Embryonic facial prominence (tissue), 1 donor: ENCODE data around the gene TMEM235.
"Not testable (repeated sequence)": the region's sequence is repeated elsewhere in the genome, so short reads cannot be mapped to it uniquely, and the experiment has no call there.

Experiments used
- DNase-seq: peaks from one replicate; pipeline ENCODE4 v3.0.0-alpha.2; 2016; ENCODE audit errors: extremely low spot score

Gene TMEM235

DNA sequence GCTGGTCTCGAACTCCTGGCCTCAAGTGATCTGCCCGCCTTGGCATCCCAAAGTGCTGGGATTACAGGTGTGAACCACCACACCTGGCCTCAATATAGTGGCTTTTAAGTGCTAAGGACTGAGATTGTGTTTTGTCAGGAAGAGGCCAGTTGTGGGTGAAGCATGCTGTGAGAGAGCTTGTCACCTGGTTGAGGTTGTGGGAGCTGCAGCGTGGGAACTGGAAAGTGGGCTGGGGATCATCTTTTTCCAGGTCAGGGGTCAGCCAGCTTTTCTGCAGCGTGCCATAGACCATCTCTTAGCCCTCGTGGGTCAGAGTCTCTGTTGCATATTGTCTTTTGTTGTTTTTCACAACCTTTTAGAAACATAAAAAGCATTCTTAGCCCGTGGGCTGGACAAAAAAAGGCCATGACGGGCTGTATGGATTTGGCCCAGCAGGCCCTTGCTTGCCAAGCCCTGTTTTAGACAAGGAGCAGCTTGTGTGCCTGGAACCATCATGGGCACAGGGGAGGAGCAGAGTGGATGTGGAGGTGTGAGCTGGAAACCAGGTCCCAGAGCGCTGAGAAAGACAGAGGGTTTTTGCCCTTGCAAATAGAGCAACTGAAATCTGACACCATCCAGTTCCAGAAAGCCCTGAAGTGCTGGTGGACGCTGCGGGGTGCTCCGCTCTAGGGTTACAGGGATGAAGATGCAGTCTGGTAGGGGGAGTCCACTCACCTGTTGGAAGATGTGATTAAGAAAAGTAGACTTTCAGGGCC, 11.9 kb upstream of the TMEM235 start:
- DNase-seq: no peak

DNA sequence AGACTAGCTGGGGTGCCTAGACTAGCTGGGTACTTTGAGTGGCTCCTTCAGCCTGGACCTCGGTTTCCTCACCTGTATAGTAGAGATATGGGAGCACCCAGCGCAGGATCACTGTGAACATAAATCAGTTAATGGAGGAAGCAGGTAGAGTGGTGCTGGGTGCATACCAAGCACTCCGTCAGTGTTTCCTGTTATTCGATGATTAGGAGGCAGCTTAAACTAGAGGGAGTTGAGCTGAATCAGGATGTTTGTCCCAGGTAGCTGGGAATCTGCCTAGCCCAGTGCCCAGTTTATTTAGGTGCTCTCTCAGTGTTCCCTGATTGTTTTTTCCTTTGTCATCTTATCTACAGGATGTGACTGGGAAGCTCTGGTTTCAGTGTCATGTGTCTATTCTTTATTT, 8.4 kb upstream of the TMEM235 start:
- DNase-seq: no peak

DNA sequence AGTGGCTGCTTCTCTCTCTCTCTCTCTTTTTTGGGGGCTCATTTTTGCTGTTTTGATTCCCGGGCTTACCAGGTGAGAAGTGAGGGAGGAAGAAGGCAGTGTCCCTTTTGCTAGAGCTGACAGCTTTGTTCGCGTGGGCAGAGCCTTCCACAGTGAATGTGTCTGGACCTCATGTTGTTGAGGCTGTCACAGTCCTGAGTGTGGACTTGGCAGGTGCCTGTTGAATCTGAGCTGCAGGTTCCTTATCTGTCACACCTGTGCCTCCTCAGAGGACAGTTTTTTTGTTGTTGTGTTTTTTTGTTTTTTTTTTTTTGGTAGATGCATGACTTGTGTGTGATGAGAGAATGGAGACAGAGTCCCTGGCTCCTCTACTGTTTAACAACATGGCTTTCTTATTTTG, 7.7 kb upstream of the TMEM235 start:
- no peak for DNase-seq

DNA sequence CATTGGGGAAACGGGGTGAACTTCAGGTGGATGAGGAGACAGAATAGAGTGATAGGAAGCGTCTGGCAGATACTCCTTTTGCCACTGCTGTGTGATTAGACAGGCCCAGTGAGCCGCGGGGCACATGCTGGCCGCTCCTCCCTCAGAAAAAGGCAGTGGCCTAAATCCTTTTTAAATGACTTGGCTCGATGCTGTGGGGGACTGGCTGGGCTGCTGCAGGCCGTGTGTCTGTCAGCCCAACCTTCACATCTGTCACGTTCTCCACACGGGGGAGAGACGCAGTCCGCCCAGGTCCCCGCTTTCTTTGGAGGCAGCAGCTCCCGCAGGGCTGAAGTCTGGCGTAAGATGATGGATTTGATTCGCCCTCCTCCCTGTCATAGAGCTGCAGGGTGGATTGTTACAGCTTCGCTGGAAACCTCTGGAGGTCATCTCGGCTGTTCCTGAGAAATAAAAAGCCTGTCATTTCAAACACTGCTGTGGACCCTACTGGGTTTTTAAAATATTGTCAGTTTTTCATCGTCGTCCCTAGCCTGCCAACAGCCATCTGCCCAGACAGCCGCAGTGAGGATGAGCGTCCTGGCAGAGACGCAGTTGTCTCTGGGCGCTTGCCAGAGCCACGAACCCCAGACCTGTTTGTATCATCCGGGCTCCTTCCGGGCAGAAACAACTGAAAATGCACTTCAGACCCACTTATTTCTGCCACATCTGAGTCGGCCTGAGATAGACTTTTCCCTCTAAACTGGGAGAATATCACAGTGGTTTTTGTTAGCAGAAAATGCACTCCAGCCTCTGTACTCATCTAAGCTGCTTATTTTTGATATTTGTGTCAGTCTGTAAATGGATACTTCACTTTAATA, 7.0 kb upstream of the TMEM235 start:
- no peak for DNase-seq

DNA sequence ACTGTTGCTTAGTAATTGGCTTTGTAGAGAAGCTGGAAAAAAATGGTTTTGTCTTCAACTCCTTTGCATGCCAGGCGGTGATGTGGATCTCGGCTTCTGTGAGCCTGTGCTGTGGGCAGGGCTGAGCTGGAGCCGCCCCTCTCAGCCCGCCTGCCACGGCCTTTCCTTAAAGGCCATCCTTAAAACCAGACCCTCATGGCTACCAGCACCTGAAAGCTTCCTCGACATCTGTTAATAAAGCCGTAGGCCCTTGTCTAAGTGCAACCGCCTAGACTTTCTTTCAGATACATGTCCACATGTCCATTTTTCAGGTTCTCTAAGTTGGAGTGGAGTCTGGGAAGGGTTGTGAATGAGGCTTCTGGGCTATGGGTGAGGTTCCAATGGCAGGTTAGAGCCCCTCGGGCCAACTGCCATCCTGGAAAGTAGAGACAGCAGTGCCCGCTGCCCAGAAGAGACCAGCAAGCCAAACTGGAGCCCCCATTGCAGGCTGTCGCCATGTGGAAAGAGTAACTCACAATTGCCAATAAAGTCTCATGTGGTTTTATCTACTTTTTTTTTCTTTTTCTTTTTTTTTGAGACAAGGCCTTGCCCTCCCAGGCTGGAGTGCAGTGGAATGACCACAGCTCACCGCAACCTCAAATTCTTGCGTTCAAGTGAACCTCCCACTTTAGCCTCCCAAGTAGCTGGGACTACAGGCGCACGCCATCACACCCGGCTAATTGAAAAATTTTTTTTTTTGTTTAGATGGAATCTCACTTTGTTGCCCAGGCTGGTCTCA, 6.2 kb upstream of the TMEM235 start:
- DNase-seq: no peak

DNA sequence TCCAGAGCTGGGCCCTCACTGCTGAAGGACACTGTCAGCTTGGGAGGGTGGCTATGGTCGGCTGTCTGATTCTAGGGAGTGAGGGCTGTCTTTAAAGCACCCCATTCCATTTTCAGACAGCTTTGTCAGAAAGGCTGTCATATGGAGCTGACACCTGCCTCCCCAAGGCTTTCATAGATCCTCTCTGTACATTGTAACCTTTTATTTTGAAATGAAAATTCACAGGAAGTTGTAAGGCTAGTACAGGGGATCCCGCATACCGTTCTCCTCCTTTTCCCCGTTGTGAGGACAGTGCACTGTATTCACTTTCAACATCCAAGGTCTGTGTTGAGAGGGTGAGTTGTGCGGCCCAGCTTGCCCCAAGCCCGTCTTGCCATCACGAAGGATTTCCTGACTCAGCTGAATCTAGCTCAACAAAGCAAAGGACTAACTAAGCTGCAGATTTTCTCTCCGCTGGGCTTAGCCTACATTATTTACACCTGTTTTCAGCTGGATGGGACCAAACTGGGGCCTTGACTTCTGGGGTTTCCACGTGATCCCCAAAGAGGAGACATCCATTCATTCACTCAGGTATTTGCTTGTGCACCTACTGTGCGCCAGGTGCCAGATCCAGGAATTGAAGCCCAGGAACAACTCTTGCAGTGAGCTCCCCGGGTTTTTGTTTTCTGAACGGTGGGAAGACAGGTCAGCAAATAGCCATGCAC, 5.2 kb upstream of the TMEM235 start:
- no peak for DNase-seq

DNA sequence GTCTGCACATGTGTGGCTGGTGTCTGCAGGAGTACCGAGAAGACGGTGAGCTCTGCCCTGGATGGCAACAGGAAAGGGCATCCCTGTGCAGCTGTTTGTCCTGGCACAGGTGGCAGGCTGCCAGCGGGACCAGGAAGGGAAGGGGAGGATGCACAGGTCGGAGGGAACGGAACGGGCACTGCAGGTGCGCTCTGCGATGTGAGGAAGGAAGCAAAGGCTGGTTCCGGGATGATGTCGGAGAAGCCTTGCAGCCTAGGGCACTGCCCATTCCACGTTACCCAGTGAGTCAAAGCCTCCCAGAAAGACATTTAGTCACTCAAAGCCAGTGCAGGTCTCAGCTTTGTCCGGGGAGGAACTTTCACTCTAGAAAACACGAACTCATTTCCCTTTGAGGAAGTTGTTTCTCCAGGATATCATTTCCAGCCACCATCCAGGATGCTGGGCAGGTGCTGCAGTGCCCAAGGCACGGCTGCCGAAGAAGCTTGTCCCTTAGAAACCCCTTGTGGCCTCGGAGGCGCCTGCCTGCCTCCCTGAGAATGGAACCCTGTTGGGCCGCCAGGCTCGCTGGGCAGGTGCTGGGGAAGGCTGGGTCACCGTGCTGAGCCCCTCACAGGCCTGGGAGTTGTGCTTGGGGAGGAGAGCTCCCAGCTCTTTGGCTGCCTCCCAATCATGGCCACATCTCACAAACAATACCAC, 4.5 kb upstream of the TMEM235 start:
- no peak for DNase-seq

DNA sequence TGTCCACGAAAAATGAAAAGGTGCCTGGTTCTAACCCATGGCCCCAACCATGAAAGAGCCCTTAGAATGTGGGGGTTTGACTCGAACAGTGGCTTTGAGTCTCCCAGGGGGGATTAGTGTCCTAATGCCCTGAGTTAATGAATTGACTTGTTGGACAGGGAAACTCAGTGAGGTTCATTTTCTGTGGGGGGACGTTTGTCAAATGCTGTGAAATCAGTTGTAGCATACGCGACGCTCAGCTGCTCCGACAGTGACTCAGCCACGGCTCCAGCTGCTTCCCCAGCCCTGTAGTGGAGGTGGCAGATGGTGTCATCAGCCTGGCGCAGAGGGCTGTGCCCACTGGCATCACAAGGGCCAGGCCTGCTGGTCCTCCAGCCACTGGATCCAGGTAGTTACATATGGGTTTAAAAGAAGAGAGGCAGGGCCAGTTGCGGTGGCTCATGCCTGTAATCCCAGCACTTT, 3.9 kb upstream of the TMEM235 start:
- no peak for DNase-seq

DNA sequence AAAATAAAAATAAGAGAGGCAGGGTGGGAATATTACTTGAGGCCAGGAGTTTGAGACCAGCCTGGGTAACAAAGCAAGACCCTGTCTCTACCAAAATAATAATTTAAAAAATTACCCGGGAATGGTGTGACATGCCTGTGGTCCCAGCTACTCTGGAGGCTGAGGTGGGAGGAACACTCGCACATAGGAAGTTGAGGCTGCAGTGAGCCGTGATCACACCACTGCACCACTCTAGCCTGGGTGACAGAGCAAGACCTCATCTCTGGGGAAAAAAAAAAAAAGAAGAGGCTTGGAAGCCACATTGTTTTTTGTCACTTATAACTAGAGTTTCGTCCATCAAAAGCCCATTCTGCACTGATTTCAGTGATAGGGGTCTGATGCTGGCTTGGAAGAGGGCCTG, 3.3 kb upstream of the TMEM235 start:
- no peak for DNase-seq

DNA sequence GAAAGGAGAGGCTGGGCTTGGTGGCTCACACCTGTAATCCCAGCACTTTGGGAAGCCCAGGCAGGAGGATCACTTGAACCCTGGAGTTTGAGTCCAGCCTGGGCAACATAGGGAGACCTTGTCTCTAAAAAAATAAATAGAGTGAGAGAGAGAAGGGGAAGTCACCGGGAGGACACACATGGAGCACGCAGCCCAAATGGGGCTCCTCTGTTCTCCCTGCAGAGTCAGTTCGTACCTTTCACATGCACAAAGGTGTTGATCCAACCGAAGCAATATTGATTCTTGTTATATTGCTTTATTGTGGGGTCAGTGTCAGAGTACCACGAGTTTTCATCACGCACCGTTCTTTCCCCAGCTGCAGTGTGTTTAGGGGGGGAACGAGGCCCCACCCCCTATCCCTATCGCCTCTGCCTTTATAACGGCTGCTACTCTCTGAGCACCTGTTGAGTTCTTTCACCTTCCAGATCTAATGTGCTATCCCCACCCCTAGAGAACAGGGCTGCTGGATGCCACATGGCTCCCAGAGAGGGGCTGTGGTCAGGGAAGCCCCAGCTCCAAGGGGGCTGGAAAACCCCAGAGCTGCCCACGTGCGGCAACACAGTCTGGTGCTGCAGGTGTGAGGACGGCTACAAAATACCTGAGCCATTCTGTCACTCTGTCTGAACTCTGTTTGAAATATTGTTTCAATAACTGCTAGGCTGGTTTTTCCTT, 1.0 kb upstream of the TMEM235 start:
- no peak for DNase-seq

DNA sequence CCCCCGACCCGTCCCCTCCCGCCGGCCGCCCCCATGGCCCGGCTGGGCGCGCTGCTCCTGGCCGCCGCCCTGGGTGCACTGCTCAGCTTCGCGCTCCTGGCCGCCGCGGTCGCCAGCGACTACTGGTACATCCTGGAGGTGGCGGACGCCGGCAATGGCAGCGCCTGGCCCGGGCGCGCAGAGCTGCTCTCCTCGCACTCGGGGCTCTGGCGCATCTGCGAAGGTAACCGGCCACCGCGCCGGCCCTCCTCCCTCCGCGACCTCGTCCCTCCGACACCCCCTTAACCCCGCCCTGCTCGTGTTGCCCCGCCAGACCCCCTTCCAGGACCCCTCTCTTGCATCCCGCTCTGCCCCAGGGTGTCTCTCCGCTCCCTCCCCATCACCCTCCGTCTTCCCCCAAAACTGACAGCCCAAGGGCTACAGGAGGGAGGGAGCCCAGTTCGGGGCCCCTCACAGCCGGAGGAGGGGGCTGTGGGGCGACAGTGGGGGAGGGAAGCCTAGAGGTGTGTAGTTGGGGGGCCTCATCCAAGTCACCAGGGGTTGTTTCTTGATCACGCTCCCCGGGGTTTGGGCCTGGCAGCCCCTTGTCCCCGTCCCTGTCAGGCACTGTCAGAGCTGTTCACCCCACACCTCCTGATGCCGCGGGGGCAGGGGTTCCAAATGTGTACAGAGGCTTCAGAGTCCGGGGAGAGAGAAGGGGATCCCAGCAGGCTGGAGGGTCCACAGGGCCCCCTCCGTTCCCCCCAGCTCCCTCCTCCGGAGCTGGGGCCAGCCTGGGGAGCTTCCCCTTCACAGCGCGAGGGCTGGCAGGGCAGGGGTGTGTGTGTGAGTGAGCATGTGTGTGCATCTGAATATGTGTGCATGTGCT, 794 bp downstream of the TMEM235 start:
- DNase-seq: no peak

DNA sequence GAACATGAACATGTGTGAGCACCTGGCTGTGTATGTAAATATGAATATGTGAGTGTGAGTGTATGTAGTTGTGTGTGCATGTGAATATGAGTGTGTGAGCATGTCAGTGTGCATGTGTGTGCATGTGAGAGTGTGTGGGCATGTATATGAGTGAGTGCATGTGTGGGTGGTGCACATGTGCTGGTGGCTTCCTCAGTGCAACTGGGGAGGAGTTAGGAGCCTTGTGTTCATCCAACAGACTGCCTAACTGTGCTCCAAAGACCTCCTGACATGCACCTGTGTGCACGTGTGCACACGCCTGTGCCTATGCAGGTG, 1.4 kb downstream of the TMEM235 start:
- DNase-seq: no peak

DNA sequence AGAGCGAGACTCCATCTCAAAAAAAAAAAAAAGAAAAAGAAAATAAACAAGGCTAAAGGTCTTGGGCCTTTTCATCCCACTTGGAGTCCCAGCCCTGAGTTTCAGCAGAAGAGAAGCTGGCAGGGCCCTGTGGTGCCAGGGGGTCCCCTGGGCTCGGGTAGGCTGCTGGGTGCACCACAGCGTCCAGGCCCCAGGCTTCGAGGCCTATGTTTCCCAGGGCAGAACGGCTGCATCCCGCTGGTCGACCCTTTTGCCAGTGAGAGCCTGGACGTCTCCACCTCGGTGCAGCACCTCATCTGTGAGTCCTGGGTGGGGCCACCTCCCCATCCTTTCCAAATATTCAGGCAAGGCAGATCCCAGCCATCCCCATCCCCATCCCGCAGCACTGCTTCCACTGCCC, 2.2 kb downstream of the TMEM235 start:
- DNase-seq: no peak

DNA sequence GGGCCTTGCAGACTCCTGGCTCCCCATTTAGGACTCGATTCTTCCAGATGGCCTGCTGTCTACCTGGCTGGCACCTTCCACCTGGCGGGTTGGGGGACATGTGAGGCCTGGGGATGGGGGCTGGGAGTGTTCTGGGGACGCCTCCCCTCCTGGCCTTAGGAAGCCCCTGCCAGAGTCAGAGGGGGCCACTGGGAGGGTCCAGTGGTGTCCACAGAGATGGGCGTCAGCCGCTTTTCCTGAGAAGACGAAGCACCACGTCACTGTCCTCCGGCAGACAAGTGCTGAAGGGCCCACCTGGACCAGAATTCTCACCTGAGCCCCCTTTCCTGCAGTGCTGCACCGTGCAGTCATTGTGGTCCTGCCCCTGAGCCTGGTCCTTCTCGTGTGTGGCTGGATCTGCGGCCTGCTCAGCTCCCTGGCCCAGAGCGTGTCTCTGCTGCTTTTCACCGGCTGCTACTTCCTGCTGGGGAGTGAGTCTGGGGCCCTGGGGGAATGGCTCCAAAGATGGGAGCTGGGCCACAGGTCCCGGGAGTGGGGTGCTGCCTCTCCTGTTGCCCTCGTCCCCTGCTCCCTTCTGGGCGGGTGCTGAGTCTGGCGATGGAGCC, 2.9 kb downstream of the TMEM235 start:
- DNase-seq: no peak

DNA sequence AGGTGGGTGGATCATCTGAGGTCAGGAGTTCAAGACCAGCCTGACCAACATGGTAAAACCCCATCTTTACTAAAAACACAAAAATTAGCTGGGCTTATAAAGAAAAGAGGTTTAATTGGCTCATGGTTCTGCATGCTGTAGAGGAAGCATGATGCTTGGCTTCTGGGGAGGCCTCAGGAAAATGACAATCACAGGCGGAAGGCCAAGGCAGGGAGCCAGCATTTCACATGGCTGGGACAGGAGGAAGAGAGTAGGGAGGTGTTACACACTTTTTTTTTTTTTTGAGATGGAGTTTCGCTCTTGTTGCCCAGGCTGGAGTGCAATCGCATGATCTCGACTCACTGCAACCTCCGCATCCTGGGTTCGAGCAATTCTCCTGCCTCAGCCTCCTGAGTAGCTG, 3.6 kb downstream of the TMEM235 start:
- DNase-seq: not testable (repeated sequence)

DNA sequence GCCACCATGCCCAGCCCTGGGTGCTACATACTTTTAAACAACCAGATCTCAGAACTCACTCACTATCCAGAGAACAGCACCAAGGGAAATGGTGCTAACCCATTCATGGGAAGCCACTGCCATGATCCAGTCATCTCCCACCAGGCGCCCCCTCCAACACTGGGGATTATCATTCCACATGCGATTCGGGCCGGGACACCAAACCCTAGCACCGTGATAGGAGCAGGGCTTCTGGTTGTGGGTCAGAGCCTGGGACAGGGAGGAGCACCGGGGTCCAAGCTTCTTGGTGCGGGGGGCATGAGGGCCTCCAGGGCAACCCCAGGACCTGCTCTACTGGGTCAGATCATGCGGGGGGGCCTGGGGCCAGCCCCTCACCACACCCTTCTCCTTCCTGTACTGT, 4.5 kb downstream of the TMEM235 start:
- no peak for DNase-seq

DNA sequence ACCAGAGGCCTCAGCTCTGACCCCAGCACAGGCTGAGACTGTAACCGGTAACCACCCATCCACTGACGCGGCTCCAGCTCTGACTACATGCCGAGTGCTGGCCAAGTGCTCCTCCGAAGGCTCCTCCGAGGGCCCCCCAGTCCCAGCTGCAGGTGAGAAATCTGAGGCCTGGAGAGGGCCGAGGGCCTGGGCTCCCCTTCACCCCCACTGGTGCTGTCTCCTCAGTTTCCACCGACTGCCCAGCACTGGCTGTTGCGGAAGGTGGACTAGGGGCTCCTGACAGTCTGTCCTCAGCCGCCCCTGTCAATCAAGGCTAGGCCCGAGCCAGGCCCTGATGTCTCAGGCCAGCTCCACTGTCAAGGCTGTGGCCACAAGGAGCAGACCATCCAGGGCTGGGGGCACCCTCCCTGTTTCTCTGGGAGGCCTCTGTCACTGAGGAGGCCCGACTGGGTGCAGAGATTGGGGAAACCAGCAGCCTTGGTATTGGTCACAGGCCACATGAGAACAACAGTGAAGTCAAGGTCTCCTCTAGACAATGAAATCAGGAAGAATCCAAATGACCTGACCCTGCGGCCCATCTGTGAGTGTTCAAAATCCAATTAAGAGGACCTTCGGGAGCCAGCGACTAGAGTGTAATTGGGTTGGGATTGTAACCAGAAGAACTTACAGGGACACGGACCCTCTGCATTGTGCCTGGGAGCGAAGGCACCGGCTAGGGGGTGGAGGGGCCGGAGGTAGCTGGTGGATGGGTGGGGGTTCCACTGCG, 5.1 kb downstream of the TMEM235 start:
- no peak for DNase-seq

DNA sequence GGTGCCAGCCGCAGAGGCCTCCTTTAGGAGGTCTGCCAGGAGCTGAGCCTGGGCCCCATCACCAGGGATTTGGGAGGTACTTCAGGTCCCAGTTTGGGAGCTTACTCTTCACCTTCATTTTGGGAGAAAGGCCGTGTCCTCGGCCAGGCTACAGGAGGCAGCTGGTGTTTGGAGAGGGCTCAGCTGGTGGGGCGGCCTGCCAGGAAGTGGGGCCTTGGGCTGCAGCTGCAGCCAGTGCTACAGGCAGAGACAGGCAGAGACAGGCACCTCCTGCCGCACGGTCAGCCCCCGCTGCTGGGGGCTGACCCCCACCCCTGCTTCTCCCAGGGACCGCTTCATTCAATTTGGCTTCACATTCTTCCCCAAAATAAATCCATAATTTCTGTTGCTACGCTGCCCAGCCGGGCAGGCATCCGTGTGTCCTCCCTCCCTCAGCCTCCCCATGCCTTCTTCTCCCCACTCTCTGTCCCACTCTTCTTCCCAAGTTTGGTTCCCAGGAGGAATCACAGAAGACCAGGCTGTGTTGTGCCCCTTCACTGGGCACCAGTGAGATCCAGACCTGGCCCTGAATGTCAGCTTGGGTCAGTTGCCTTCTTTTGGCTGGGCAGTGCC, 6.1 kb downstream of the TMEM235 start:
- DNase-seq: no peak
